HepG2 (cell line): ENCODE measurements around the gene CCDC57. TPM values are rescaled to one million over a fixed set of nuclear protein-coding genes. Genes with fewer than 3 reads are reported as not detected.

ENCODE experiments used
- AGO2 ChIP-seq: fragments of 200-400 bp; formaldehyde crosslinking; optimal IDR thresholded peaks from 2 replicates; pipeline ENCODE3; 2017; ENCODE audit warnings: mild to moderate bottlenecking, low read depth, low read length, moderate library complexity
- DNMT1 ChIP-seq: sonication (generic); formaldehyde crosslinking; IDR thresholded peaks from 2 replicates; pipeline ENCODE4 v1.5.1; 2020; ENCODE audit warnings: mild to moderate bottlenecking, missing genetic modification reagents
- ETS1 ChIP-seq: sonication (generic); formaldehyde crosslinking; IDR thresholded peaks from 2 replicates; pipeline ENCODE4 v1.4.0; 2020; ENCODE audit warnings: missing genetic modification reagents
- FOXO1 ChIP-seq: sonication (generic); formaldehyde crosslinking; IDR thresholded peaks from 2 replicates; pipeline ENCODE4 v1.4.0; 2020; ENCODE audit warnings: missing genetic modification reagents
- GATAD2A ChIP-seq: IDR thresholded peaks from 2 replicates; pipeline ENCODE4 v1.6.1; 2016
- KLF16 ChIP-seq, 2 experiments: sonication (generic) in 1 of 2; formaldehyde crosslinking in 1 of 2; IDR thresholded peaks; 2 replicates each; pipeline versions ENCODE4 v1.6.1 to v1.8.0; 2016 to 2023; ENCODE audit warnings: missing genetic modification reagents in 2 of 2, missing compliant biosample characterization in 1 of 2
- KLF9 ChIP-seq: IDR thresholded peaks from 2 replicates; pipeline ENCODE4 v1.6.1; 2016; ENCODE audit warnings: low read depth
- MTERF4 ChIP-seq: sonication (generic); formaldehyde crosslinking; IDR thresholded peaks from 2 replicates; pipeline ENCODE4 v1.8.0; 2023; ENCODE audit warnings: mild to moderate bottlenecking, missing genetic modification reagents
- RARG ChIP-seq: sonication (generic); formaldehyde crosslinking; IDR thresholded peaks from 2 replicates; pipeline ENCODE4 v1.4.0; 2020; ENCODE audit warnings: low read depth, mild to moderate bottlenecking, missing genetic modification reagents
- ZNF224 ChIP-seq: sonication (generic); formaldehyde crosslinking; IDR thresholded peaks from 2 replicates; pipeline ENCODE4 v1.5.0; 2020; ENCODE audit warnings: mild to moderate bottlenecking, missing genetic modification reagents
- ZNF274 ChIP-seq: sonication (generic); formaldehyde crosslinking; IDR thresholded peaks from 2 replicates; pipeline ENCODE4 v1.5.1; 2020; ENCODE audit warnings: mild to moderate bottlenecking, missing genetic modification reagents
- ZNF44 ChIP-seq: sonication (generic); formaldehyde crosslinking; IDR thresholded peaks from 2 replicates; pipeline ENCODE4 v1.5.1; 2020; ENCODE audit warnings: mild to moderate bottlenecking, missing genetic modification reagents
- ZNF713 ChIP-seq: sonication (generic); formaldehyde crosslinking; IDR thresholded peaks from 2 replicates; pipeline ENCODE4 v1.4.0; 2020; ENCODE audit warnings: mild to moderate bottlenecking, missing genetic modification reagents
- polyA plus RNA-seq, 8 experiments: library from polyadenylated mRNA; depleted of rRNA in 3 of 8; stranded (reverse) in 7 of 8; unstranded in 1 of 8; fragments of >200 nt; fragmentation: Illumina TruSeq in 4 of 8; extraction: Trizol in 4 of 8; gene quantifications; 2 replicates each; pipeline versions ENCODE4 v1.2.1 to v1.2.3, GENCODE V29; 2011 to 2016; ENCODE audit warnings: low read depth in 4 of 8, missing spikeins in 1 of 8, mixed read lengths in 1 of 8; ENCODE audit not compliant: insufficient read depth in 1 of 8
- total RNA-seq, 5 experiments: library from RNA; depleted of rRNA; stranded (reverse); fragments of >200 nt; fragmentation: Illumina TruSeq; extraction: Trizol; gene quantifications; 2 replicates each; pipeline ENCODE4 v1.2.3, GENCODE V29; 2016; ENCODE audit warnings: low read depth in 1 of 5

Gene CCDC57
- total and polyA plus RNA-seq, 2 of the 13 experiments (the other 11 are each of a cell fraction or from before 2014, with no cell fraction given), result 59.3 to 59.9 TPM

GRCh38 chr17:82232322-82232820, 19.7 kb upstream of the CCDC57 start (continued):
- no peak for TF ChIP-seq ETS1
- no peak for TF ChIP-seq GATAD2A
- TF ChIP-seq KLF16 (CRISPR knock-in tag; IDR thresholded peaks at IDR 0.05), result no peak
- TF ChIP-seq RARG, result no peak
- peak; percentile 16 for TF ChIP-seq AGO2
- TF ChIP-seq ZNF44 (CRISPR knock-in tag), result 0 out of 2 replicates have a peak, but pooled peaks have one; percentile 13
- no peak for TF ChIP-seq KLF9
- no peak for TF ChIP-seq FOXO1 (CRISPR knock-in tag)
- TF ChIP-seq MTERF4 (CRISPR knock-in tag), result no peak
- TF ChIP-seq ZNF224 (CRISPR knock-in tag), result 0 out of 2 replicates have a peak, but pooled peaks have one; percentile 4
- TF ChIP-seq ZNF274, result peak; percentile 39; the same call in 1 of the 2 replicates
- TF ChIP-seq DNMT1 (CRISPR knock-in tag), result 0 out of 2 replicates have a peak, but pooled peaks have one; percentile 10
- TF ChIP-seq ZNF713, result peak; percentile 82; the same call in 1 of the 2 replicates
